Astrocyte of the spinal cord (primary cell): ENCODE data around the gene VWF.

ENCODE experiments used
- DNase-seq: peaks from one replicate; pipeline ENCODE4 v3.0.0; 2011; ENCODE audit warnings: low read depth, low spot score
- H3K4me3 ChIP-seq: 2 replicates; pipeline ENCODE4 v1.5.1; 2011; ENCODE audit warnings: low read depth, mild to moderate bottlenecking, low read length, moderate library complexity
- in situ Hi-C: cut with HindIII; loops from 2 replicates; pipeline ENCODE4 v1.10.0; 2017; ENCODE audit warnings: low sequenced_read_pairs
- TF ChIP-seq, protein P1 (sequence below): IDR thresholded peaks from 2 replicates; pipeline ENCODE4 v1.5.1; 2012; ENCODE audit warnings: low read depth, mild to moderate bottlenecking, low read length, inconsistent platforms

VWF gene

DNA sequence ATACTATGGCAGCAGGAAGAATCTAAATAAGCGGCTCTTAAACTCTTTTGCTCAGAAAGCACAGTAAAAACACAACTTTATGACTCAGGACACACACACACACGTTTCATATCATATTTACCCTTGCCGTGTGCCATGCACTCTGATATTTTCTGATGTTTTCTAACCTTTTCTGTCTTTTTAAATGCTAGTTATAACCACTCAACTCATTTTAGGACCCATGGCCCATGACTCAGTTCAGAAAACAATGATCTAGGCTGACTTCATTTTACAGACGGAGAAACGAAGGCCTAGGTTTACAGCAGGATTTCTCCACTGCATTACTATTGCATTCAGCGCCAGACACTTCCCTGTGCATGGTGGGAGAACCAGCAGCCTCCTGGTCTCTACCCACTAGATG, 9.1 kb downstream of the VWF start:
- in situ Hi-C loops, result no loop called here
- DNase-seq, result peak; percentile 23
- TF ChIP-seq, protein P1, sequence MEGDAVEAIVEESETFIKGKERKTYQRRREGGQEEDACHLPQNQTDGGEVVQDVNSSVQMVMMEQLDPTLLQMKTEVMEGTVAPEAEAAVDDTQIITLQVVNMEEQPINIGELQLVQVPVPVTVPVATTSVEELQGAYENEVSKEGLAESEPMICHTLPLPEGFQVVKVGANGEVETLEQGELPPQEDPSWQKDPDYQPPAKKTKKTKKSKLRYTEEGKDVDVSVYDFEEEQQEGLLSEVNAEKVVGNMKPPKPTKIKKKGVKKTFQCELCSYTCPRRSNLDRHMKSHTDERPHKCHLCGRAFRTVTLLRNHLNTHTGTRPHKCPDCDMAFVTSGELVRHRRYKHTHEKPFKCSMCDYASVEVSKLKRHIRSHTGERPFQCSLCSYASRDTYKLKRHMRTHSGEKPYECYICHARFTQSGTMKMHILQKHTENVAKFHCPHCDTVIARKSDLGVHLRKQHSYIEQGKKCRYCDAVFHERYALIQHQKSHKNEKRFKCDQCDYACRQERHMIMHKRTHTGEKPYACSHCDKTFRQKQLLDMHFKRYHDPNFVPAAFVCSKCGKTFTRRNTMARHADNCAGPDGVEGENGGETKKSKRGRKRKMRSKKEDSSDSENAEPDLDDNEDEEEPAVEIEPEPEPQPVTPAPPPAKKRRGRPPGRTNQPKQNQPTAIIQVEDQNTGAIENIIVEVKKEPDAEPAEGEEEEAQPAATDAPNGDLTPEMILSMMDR, result no peak
- no peak overlapping the region for H3K4me3 ChIP-seq

DNA sequence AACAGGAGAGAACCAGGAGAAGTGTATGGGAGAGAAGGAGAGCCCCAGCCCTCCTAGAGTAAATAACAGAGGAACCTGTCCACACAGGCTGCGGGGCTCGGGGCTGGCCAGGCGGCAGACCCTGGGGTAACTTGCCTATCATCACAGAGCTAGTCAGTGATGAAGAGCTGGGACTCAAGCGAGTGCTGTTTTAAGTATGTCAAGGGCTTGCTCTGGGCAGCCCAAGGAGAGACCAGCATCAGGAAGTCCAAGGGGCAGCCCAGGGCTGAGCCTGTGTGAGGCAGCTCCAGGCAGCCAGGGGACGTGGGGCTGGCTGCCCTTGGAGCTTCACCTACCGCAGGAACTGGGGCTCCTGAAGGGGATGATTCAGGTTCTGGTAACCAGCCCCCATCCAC, 10.0 kb downstream of the VWF start:
- TF ChIP-seq, protein P1, result no peak
- in situ Hi-C loops, result no loop called here
- no peak overlapping the region for H3K4me3 ChIP-seq
- no peak for DNase-seq

DNA sequence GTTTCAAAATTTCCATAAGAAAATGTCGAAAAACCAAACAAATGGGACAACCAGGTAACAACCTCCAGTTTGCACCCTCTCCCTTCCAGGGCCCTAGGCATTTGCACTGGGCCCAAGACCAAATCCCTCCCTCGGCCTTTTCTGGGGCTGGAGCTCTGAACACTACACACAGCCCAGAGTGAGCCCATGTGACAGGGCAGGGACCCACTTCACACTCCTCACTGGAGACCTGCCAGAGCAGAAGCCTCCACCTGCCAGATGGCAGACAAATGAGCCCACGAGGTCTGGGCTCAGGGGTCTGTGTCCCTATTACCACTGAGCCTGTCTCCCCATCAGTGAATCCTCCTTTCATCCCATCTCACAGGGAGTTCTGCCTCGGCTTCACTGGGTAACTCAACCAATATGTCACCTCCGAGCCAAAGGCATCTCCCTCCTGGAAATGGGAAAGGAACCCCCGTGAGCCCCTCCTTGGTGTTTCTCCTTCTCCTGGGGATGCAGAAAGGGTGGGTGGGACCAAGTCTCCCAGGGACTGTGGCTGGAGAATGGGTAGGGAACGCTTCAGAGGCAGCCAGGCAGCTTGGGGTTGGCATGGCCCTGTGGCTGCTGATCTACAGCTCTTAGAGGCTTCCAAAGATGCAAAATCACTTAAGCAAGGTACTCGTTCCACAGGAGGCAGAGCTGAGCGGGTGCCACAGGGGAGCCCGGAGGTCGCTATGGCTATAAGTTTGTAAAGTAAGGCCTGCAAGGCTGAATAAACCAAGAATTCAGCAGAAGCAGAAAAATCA, 10.6 kb downstream of the VWF start:
- no peak overlapping the region for H3K4me3 ChIP-seq
- TF ChIP-seq, protein P1, result no peak
- no peak for DNase-seq
- in situ Hi-C loops, result no loop called here

DNA sequence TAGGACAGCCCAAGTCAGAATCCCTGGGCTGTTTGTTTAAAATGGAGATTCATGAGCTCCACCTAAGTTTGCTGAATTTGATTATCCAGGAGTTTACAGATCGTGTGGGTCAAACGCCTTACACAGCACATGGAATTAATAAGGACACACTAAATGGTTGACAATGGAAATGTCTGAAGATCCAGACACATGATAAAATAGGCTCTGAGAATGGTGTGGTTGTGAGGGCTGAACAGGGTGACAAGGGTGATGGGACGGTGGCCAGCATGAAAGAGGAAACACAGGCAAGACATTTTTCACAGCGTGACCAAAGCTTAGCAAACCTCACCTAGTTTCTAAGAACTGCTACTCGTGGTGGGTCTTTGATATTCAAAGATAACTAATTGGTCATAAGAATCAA, 12.5 kb downstream of the VWF start:
- in situ Hi-C loops, result no loop called here
- DNase-seq, result no peak
- TF ChIP-seq, protein P1, result no peak
- no peak overlapping the region for H3K4me3 ChIP-seq

DNA sequence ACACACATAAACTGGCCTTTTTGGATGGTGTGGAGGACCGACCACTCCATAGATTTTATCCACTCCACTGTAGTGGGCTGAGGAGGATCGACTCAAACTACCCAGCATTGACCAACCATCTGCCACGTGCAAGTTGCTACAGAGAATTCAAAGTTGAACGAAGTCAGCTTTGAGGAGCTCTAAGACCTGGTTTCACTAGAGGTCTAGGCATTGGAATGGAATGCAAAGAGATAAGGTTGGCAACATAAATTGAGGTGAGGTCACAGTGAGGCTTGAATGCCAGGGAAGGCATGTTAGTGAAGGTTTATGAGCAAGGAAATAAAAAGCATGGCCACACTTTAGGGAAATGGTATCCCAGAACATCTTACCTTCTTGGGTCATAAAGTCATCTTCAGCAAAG, 14.5 kb downstream of the VWF start:
- TF ChIP-seq, protein P1, result no peak
- no peak overlapping the region for H3K4me3 ChIP-seq
- in situ Hi-C loops, result no loop called here
- no peak for DNase-seq

DNA sequence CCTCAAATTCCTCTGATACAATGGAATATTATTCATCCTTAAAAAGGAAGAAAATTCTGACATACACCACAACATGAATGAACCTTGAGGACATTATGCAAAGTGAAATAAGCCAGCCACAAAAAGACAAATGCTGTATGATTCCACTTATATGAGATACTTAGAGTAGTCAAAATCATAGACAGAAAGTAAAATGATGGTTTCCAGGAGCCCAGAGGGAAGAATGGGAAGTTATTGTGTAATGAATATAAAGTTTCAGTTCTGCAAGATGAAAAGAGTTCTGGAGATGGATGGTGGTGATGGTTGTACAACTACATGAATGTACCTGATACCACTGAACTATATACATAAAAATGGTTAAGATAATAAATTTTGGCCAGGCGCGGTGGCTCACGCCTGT, 18.3 kb downstream of the VWF start:
- in situ Hi-C loops, result no loop called here
- DNase-seq, result no peak
- no peak overlapping the region for H3K4me3 ChIP-seq
- TF ChIP-seq, protein P1, result no peak

DNA sequence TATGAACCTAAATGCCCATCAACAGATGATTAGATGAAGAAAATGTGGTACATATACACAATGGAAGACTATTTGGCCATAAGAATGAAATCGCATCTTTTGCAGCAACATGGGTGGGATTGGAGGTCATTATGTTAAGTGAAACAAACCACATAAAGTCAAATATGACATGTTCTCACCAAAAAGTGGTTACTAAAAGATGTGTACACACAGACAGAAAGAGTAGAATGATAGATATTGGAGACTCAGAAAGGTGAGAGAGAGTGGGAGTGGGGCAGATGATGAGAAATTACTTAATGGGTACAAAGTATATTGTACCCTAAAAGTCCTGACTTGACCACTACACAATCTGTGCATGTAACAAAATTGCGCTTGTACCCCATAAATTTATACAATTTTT, 19.6 kb downstream of the VWF start:
- TF ChIP-seq, protein P1, result no peak
- DNase-seq, result no peak
- in situ Hi-C loops, result no loop called here
- H3K4me3 ChIP-seq, result no peak overlapping the region
